Astrocyte (in vitro differentiated cells and primary cell): ENCODE data around the gene AP5M1. TPM values are rescaled to one million over a fixed set of nuclear protein-coding genes. Genes with fewer than 3 reads are reported as not detected.

ENCODE experiments used
- DNase-seq: peaks from one replicate; pipeline ENCODE4 v3.0.0-alpha.2; 2010; ENCODE audit warnings: low read depth
- FAIRE-seq: peaks from 2 replicates; lab custom pipeline; 2011; peaks lifted over from hg19 to GRCh38; lab: Jason Lieb, UNC
- H2AFZ ChIP-seq: 2 replicates; pipeline ENCODE4 v1.6.0; 2012; ENCODE audit warnings: low read depth, low read length, inconsistent platforms
- H3K27ac ChIP-seq: 2 replicates; pipeline ENCODE4 v1.5.1; 2011; ENCODE audit warnings: low read depth, low read length, inconsistent platforms
- H3K27me3 ChIP-seq: 2 replicates; pipeline ENCODE4 v1.6.0; 2011; ENCODE audit warnings: low read length, inconsistent platforms; ENCODE audit not compliant: insufficient read depth
- H3K36me3 ChIP-seq: 2 replicates; pipeline ENCODE4 v1.5.1; 2011; ENCODE audit warnings: low read length, inconsistent platforms; ENCODE audit not compliant: insufficient read depth
- H3K4me1 ChIP-seq: 2 replicates; pipeline ENCODE4 v1.5.1; 2011; ENCODE audit warnings: low read length, inconsistent platforms; ENCODE audit not compliant: insufficient read depth
- H3K4me2 ChIP-seq: 2 replicates; pipeline ENCODE4 v1.6.0; 2012; ENCODE audit warnings: low read length, inconsistent platforms
- H3K4me3 ChIP-seq: 2 replicates; pipeline ENCODE4 v1.5.1; 2011; ENCODE audit warnings: low read depth, mild to moderate bottlenecking, low read length, inconsistent platforms; ENCODE audit not compliant: insufficient read depth
- H3K79me2 ChIP-seq: 2 replicates; pipeline ENCODE4 v1.6.0; 2012; ENCODE audit warnings: mild to moderate bottlenecking, low read length, inconsistent platforms; ENCODE audit not compliant: insufficient read depth
- H3K9ac ChIP-seq: 2 replicates; pipeline ENCODE4 v1.6.0; 2012; ENCODE audit warnings: mild to moderate bottlenecking, low read length, inconsistent platforms
- H3K9me3 ChIP-seq: 2 replicates; pipeline ENCODE4 v1.5.1; 2012; ENCODE audit warnings: low read depth, mild to moderate bottlenecking, low read length, inconsistent platforms; ENCODE audit not compliant: insufficient read depth
- H4K20me1 ChIP-seq: 2 replicates; pipeline ENCODE4 v1.6.0; 2012; ENCODE audit warnings: low read length, inconsistent platforms; ENCODE audit not compliant: insufficient read depth
- H3K27ac Mint-ChIP-seq: one replicate; pipeline ENCODE4 v1.8.0; 2021; ENCODE audit warnings: mild to moderate bottlenecking, mixed read lengths; ENCODE audit not compliant: unreplicated experiment
- H3K27me3 Mint-ChIP-seq: one replicate; pipeline ENCODE4 v1.8.0; 2021; ENCODE audit warnings: low read depth, mixed read lengths; ENCODE audit not compliant: unreplicated experiment
- H3K36me3 Mint-ChIP-seq: one replicate; pipeline ENCODE4 v1.8.0; 2021; ENCODE audit warnings: low read depth, mixed read lengths; ENCODE audit not compliant: unreplicated experiment
- H3K4me1 Mint-ChIP-seq: one replicate; pipeline ENCODE4 v1.8.0; 2021; ENCODE audit warnings: low read depth, mixed read lengths; ENCODE audit not compliant: unreplicated experiment
- H3K4me3 Mint-ChIP-seq: one replicate; pipeline ENCODE4 v1.8.0; 2021; ENCODE audit warnings: mild to moderate bottlenecking, moderate library complexity, mixed read lengths; ENCODE audit not compliant: unreplicated experiment
- H3K9me3 Mint-ChIP-seq: one replicate; pipeline ENCODE4 v1.8.0; 2021; ENCODE audit warnings: mild to moderate bottlenecking, mixed read lengths; ENCODE audit not compliant: unreplicated experiment
- CTCF ChIP-seq: IDR thresholded peaks from 2 replicates; pipeline ENCODE4 v1.5.1; 2011; ENCODE audit warnings: low read depth, mild to moderate bottlenecking, inconsistent platforms, low read length, moderate library complexity; ENCODE audit not compliant: insufficient read depth
- EZH2 ChIP-seq: IDR thresholded peaks from 2 replicates; pipeline ENCODE4 v1.6.1; 2012; ENCODE audit warnings: mild to moderate bottlenecking, low read length, inconsistent platforms; ENCODE audit not compliant: insufficient read depth
- total RNA-seq: library from RNA; stranded (reverse); gene quantifications from 2 replicates; pipeline ENCODE4 v1.2.1, GENCODE V29; 2021

Gene AP5M1
- total RNA-seq, 1 donor from 2014 or later, result 61.1 TPM

DNA sequence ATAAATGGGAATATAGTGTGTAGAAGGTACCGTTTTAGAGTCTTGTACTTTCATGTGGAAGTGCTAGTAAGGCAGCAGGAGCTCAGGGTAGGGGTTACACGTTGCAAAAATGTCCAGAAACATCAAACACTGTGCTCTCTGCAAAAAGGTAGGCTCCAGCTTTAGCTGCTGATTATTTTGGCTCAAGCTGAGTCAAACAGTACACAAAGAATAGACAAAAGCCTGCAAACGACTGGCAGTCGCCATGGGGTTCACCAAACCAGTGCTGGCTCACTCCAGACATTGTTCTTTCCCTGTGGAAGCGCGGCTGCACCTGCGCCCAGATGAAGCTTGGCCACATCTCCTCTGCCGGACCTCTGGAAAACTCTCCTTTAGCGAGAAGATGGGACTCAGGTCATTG is 76.3 kb downstream of the AP5M1 start:
- H3K27me3 ChIP-seq, result no peaks in the 10 kb centered on the region
- no peak for DNase-seq
- Mint-ChIP-seq H3K4me1 (peaks cover 10% of the 10 kb centered on the region), H3K27me3 (no peaks in the 10 kb centered on the region), H3K4me3 (no peak overlapping the region), H3K27ac (no peak overlapping the region), H3K9me3 (peaks cover 2% of the 10 kb centered on the region), H3K36me3 (no peaks in the 10 kb centered on the region)
- H3K79me2 ChIP-seq, result no peaks in the 10 kb centered on the region
- H3K4me3 ChIP-seq, result no peak overlapping the region
- H3K4me1 ChIP-seq, result peaks cover 8% of the 10 kb centered on the region
- no peak overlapping the region for H2AFZ ChIP-seq
- no peak for FAIRE-seq
- no peak for TF ChIP-seq CTCF
- no peak for TF ChIP-seq EZH2
- H3K9ac ChIP-seq, result no peak overlapping the region
- H3K9me3 ChIP-seq, result no peaks in the 10 kb centered on the region
- H3K27ac ChIP-seq, result no peak overlapping the region
- H3K4me2 ChIP-seq, result no peak overlapping the region
- no peaks in the 10 kb centered on the region for H4K20me1 ChIP-seq
- no peaks in the 10 kb centered on the region for H3K36me3 ChIP-seq

- no peaks in the 10 kb centered on the region for H3K9me3 ChIP-seq
- H3K4me3 Mint-ChIP-seq, result no peak overlapping the region
Observed at GRCh38 chr14:57346741-57347140, 78.0 kb downstream of the AP5M1 start.

More at GRCh38 chr14:57346741-57347140, 78.0 kb downstream of the AP5M1 start:
- Histone ChIP-seq H3K4me3 (no peak overlapping the region), H3K4me1 (peaks cover 8% of the 10 kb centered on the region), H3K79me2 (no peaks in the 10 kb centered on the region), H3K36me3 (no peaks in the 10 kb centered on the region), H3K4me2 (no peak overlapping the region), H3K9ac (no peak overlapping the region), H2AFZ (no peak overlapping the region), H3K27me3 (no peaks in the 10 kb centered on the region), H4K20me1 (no peaks in the 10 kb centered on the region), H3K27ac (no peak overlapping the region)
- TF ChIP-seq EZH2 (no peak), CTCF (no peak)
- FAIRE-seq (no peak), DNase-seq (no peak)
- Mint-ChIP-seq H3K9me3 (no peaks in the 10 kb centered on the region), H3K27ac (no peak overlapping the region), H3K36me3 (no peaks in the 10 kb centered on the region), H3K4me1 (peaks cover 10% of the 10 kb centered on the region), H3K27me3 (no peaks in the 10 kb centered on the region)

Other genes with a start within 250 kb of the AP5M1 start
- gene EXOC5, start 66 bp upstream of the AP5M1 start, total RNA-seq, result 77.4 and 94.2 TPM in 2 replicates
- 20.1 and 27.3 TPM in 2 replicates for gene NAA30, start 121.6 kb downstream of the AP5M1 start, total RNA-seq
- 5.8 and 7.0 TPM in 2 replicates for gene CCDC198, start 224.9 kb downstream of the AP5M1 start, total RNA-seq